Loucy (cell line): ENCODE results near the gene OSGEP.

Experiments
- EZH2phosphoT487 ChIP-seq: fragments of 200-600 bp; IDR thresholded peaks from 2 replicates; pipeline ENCODE4 v1.6.1; 2018; ENCODE audit warnings: antibody characterized with exemption, mild to moderate bottlenecking, moderate library complexity, borderline replicate concordance
- TF ChIP-seq, protein P1 (sequence below): fragments of 200-600 bp; sonication (generic); conservative IDR thresholded peaks from 2 replicates; pipeline ENCODE4 v1.5.1; 2014; ENCODE audit warnings: mild to moderate bottlenecking, antibody characterized with exemption, low read length

DNA sequence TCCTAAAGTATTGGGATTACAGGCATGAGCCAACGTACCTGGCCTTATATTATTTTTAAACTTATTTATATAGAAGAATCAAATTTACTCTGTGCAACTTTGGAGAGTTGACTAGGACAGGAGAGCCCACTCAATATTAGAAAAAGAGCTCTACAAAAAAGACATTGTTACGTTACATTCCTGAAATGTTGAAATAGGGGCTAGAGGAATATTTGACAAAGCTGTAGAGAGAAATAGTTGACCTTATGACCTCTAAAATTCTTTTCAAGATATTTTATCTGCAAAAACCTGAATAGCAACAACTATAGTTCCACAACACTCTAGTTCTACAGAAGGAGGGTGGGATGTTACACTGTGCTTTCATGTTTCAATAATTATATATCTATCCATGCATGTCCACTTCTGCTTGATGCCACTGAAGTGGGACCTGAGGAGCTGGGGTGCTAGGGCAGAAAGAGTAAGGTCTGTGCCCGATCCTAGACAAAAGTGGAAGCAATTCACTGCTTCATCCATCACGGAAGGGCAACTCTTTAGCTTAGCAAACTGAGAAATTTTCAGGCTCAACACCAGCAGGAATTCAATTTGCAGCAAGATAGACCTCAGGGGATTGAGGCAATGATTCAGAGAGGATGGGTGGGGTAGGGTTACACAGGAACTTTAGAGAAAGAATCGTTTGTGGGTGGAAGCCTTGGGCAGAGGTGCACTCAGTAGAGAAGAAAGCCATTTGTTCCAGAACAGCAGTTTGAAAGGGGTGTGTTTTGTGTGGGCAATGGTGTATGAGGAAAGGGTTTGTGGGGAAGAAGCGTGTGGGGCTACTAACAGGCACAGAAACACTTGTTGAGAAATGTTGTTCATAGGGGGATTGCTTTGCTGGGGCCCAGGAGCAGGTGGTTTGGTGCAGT is 34.7 kb upstream of the OSGEP start:
- TF ChIP-seq, protein P1, sequence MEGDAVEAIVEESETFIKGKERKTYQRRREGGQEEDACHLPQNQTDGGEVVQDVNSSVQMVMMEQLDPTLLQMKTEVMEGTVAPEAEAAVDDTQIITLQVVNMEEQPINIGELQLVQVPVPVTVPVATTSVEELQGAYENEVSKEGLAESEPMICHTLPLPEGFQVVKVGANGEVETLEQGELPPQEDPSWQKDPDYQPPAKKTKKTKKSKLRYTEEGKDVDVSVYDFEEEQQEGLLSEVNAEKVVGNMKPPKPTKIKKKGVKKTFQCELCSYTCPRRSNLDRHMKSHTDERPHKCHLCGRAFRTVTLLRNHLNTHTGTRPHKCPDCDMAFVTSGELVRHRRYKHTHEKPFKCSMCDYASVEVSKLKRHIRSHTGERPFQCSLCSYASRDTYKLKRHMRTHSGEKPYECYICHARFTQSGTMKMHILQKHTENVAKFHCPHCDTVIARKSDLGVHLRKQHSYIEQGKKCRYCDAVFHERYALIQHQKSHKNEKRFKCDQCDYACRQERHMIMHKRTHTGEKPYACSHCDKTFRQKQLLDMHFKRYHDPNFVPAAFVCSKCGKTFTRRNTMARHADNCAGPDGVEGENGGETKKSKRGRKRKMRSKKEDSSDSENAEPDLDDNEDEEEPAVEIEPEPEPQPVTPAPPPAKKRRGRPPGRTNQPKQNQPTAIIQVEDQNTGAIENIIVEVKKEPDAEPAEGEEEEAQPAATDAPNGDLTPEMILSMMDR: no peak
- no peak for TF ChIP-seq EZH2phosphoT487
